ENCODE results near the gene RASSF1.

Gene RASSF1

GRCh38 chr3:50381383-50381782 is 40.7 kb upstream of the RASSF1 start:
- no peak for TF ChIP-seq CTCF (IDR thresholded peaks at IDR 0.05)

- no peak for TF ChIP-seq CTCF (IDR thresholded peaks at IDR 0.05)
Observed at GRCh38 chr3:50380405-50381085, 39.9 kb upstream of the RASSF1 start.

GRCh38 chr3:50378757-50379156 is 38.1 kb upstream of the RASSF1 start:
- no peak for TF ChIP-seq CTCF (IDR thresholded peaks at IDR 0.05)

- TF ChIP-seq CTCF (IDR thresholded peaks at IDR 0.05) = no peak
Observed at GRCh38 chr3:50378024-50378423, 37.4 kb upstream of the RASSF1 start.

GRCh38 chr3:50375258-50375931 is 34.8 kb upstream of the RASSF1 start:
- TF ChIP-seq CTCF (IDR thresholded peaks at IDR 0.05) = no peak

- TF ChIP-seq CTCF (IDR thresholded peaks at IDR 0.05) = no peak
Observed at GRCh38 chr3:50374363-50375257, 34.0 kb upstream of the RASSF1 start.

GRCh38 chr3:50373146-50374051 is 32.8 kb upstream of the RASSF1 start:
- TF ChIP-seq CTCF (IDR thresholded peaks at IDR 0.05) = no peak
